ENCODE results near the gene LIF.

GRCh38 chr22:30277547-30278344, 31.2 kb upstream of the LIF start:
- TF ChIP-seq USF2 (IDR thresholded peaks at IDR 0.05; ENCODE audit: low read depth, low read length) (no peak), CTCF (conservative IDR thresholded peaks at IDR 0.05; ENCODE audit: low read depth, low read length) (no peak), NFE2L2 (IDR thresholded peaks at IDR 0.05; ENCODE audit: low read depth, low read length) (no peak), POLR2A (IDR thresholded peaks at IDR 0.05; ENCODE audit: low read depth, low read length) (no peak)
